ENCODE measurements around the gene AGO3. TPM values are rescaled to one million over a fixed set of nuclear protein-coding genes. Genes with fewer than 3 reads are reported as not detected.

Gene AGO3
- total RNA-seq, 1 experiment from 2014 or later = 15.7 TPM

GRCh38 chr1:36051821-36052220, 120.9 kb downstream of the AGO3 start:
- Histone ChIP-seq H3K36me3 (peaks cover 6% of the 10 kb centered on the region), H3K27me3 (replicated peaks) (no peaks in the 10 kb centered on the region), H3K4me3 (no peak overlapping the region), H3K4me1 (replicated peaks) (no peaks in the 10 kb centered on the region), H3K27ac (no peak overlapping the region), H3K9me3 (replicated peaks) (no peaks in the 10 kb centered on the region)
- DNase-seq (ENCODE audit: low read depth in 1 of 2, low spot score in 2 of 2) = no peak

- H3K27ac ChIP-seq = no peak overlapping the region
- H3K4me1 ChIP-seq (replicated peaks) = no peaks in the 10 kb centered on the region
- H3K36me3 ChIP-seq = peaks cover 6% of the 10 kb centered on the region
- DNase-seq (ENCODE audit: low read depth in 1 of 2, low spot score in 2 of 2) = no peak
- no peaks in the 10 kb centered on the region for H3K27me3 ChIP-seq (replicated peaks)
- H3K4me3 ChIP-seq = no peak overlapping the region
- no peaks in the 10 kb centered on the region for H3K9me3 ChIP-seq (replicated peaks)
Measured at GRCh38 chr1:36053978-36054377, 123.1 kb downstream of the AGO3 start.

GRCh38 chr1:36055706-36056105, 124.8 kb downstream of the AGO3 start:
- Histone ChIP-seq H3K27me3 (replicated peaks) (no peaks in the 10 kb centered on the region), H3K9me3 (replicated peaks) (no peaks in the 10 kb centered on the region), H3K27ac (no peak overlapping the region), H3K36me3 (peaks cover 6% of the 10 kb centered on the region), H3K4me3 (no peak overlapping the region), H3K4me1 (replicated peaks) (no peaks in the 10 kb centered on the region)
- no peak for DNase-seq (ENCODE audit: low read depth in 1 of 2, low spot score in 2 of 2)

- no peaks in the 10 kb centered on the region for H3K4me1 ChIP-seq (replicated peaks)
- no peaks in the 10 kb centered on the region for H3K36me3 ChIP-seq
- no peak for DNase-seq (ENCODE audit: low read depth in 1 of 2, low spot score in 2 of 2)
- H3K9me3 ChIP-seq (replicated peaks) = no peaks in the 10 kb centered on the region
- H3K27me3 ChIP-seq (replicated peaks) = no peaks in the 10 kb centered on the region
- H3K4me3 ChIP-seq = no peak overlapping the region
- no peak overlapping the region for H3K27ac ChIP-seq
Measured at GRCh38 chr1:36062315-36062714, 131.4 kb downstream of the AGO3 start.

GRCh38 chr1:36067871-36068270, 137.0 kb downstream of the AGO3 start:
- no peaks in the 10 kb centered on the region for H3K27me3 ChIP-seq (replicated peaks)
- H3K27ac ChIP-seq = no peak overlapping the region
- no peaks in the 10 kb centered on the region for H3K4me1 ChIP-seq (replicated peaks)
- no peak for DNase-seq (ENCODE audit: low read depth in 1 of 2, low spot score in 2 of 2)
- no peak overlapping the region for H3K4me3 ChIP-seq
- H3K36me3 ChIP-seq = no peaks in the 10 kb centered on the region
- H3K9me3 ChIP-seq (replicated peaks) = no peaks in the 10 kb centered on the region

- no peak overlapping the region for H3K4me3 ChIP-seq
- H3K27ac ChIP-seq = no peak overlapping the region
- no peaks in the 10 kb centered on the region for H3K4me1 ChIP-seq (replicated peaks)
- no peaks in the 10 kb centered on the region for H3K36me3 ChIP-seq
- no peaks in the 10 kb centered on the region for H3K9me3 ChIP-seq (replicated peaks)
- no peak for DNase-seq (ENCODE audit: low read depth in 1 of 2, low spot score in 2 of 2)
- no peaks in the 10 kb centered on the region for H3K27me3 ChIP-seq (replicated peaks)
Measured at GRCh38 chr1:36068866-36069265, 138.0 kb downstream of the AGO3 start.

GRCh38 chr1:36070349-36070748, 139.4 kb downstream of the AGO3 start:
- no peak overlapping the region for H3K27ac ChIP-seq
- H3K4me3 ChIP-seq = no peak overlapping the region

GRCh38 chr1:36076979-36077573, 146.2 kb downstream of the AGO3 start:
- no peak for DNase-seq (ENCODE audit: low read depth in 1 of 2, low spot score in 2 of 2)
- Histone ChIP-seq H3K4me3 (no peak overlapping the region), H3K27ac (no peak overlapping the region), H3K9me3 (replicated peaks) (no peaks in the 10 kb centered on the region), H3K27me3 (replicated peaks) (no peaks in the 10 kb centered on the region), H3K36me3 (no peaks in the 10 kb centered on the region), H3K4me1 (replicated peaks) (no peaks in the 10 kb centered on the region)

More at GRCh38 chr1:36070349-36070748, 139.4 kb downstream of the AGO3 start:
- no peaks in the 10 kb centered on the region for H3K36me3 ChIP-seq
- no peaks in the 10 kb centered on the region for H3K27me3 ChIP-seq (replicated peaks)
- no peaks in the 10 kb centered on the region for H3K4me1 ChIP-seq (replicated peaks)
- no peaks in the 10 kb centered on the region for H3K9me3 ChIP-seq (replicated peaks)
- no peak for DNase-seq (ENCODE audit: low read depth in 1 of 2, low spot score in 2 of 2)

GRCh38 chr1:36080236-36080635, 149.3 kb downstream of the AGO3 start:
- Histone ChIP-seq H3K36me3 (no peaks in the 10 kb centered on the region), H3K4me3 (no peak overlapping the region), H3K4me1 (replicated peaks) (no peaks in the 10 kb centered on the region), H3K9me3 (replicated peaks) (no peaks in the 10 kb centered on the region), H3K27ac (no peak overlapping the region), H3K27me3 (replicated peaks) (no peaks in the 10 kb centered on the region; the same call in 1 of the 2 replicates)
- no peak for DNase-seq (ENCODE audit: low read depth in 1 of 2, low spot score in 2 of 2)

- H3K9me3 ChIP-seq (replicated peaks) = no peaks in the 10 kb centered on the region
- H3K4me1 ChIP-seq (replicated peaks) = no peaks in the 10 kb centered on the region
- no peak overlapping the region for H3K4me3 ChIP-seq
- no peaks in the 10 kb centered on the region for H3K36me3 ChIP-seq
- no peak for DNase-seq (ENCODE audit: low read depth in 1 of 2, low spot score in 2 of 2)
- H3K27ac ChIP-seq = no peak overlapping the region
- H3K27me3 ChIP-seq (replicated peaks) = no peaks in the 10 kb centered on the region; the same call in 1 of the 2 replicates
Measured at GRCh38 chr1:36080801-36081200, 149.9 kb downstream of the AGO3 start.

GRCh38 chr1:36081926-36082485, 151.1 kb downstream of the AGO3 start:
- Histone ChIP-seq H3K27me3 (replicated peaks) (no peaks in the 10 kb centered on the region; the same call in 1 of the 2 replicates), H3K9me3 (replicated peaks) (no peaks in the 10 kb centered on the region), H3K36me3 (no peaks in the 10 kb centered on the region), H3K27ac (no peak overlapping the region), H3K4me3 (no peak overlapping the region), H3K4me1 (replicated peaks) (no peaks in the 10 kb centered on the region)
- no peak for DNase-seq (ENCODE audit: low read depth in 1 of 2, low spot score in 2 of 2)

GRCh38 chr1:36083219-36083618, 152.3 kb downstream of the AGO3 start:
- peaks cover 2% of the 10 kb centered on the region for H3K4me1 ChIP-seq (replicated peaks)
- H3K36me3 ChIP-seq = no peaks in the 10 kb centered on the region; the same call in 1 of the 2 replicates
- DNase-seq (ENCODE audit: low read depth in 1 of 2, low spot score in 2 of 2) = no peak
- no peaks in the 10 kb centered on the region for H3K9me3 ChIP-seq (replicated peaks)
- H3K4me3 ChIP-seq = no peak overlapping the region
- no peak overlapping the region for H3K27ac ChIP-seq
- H3K27me3 ChIP-seq (replicated peaks) = no peaks in the 10 kb centered on the region; the same call in 1 of the 2 replicates

GRCh38 chr1:36083635-36084496, 153.0 kb downstream of the AGO3 start, which contains the start of gene TEKT2:
TEKT2 (plus strand) TSS chr1:36084094; CDS start chr1:36084922, 828 bp downstream.
- no peaks in the 10 kb centered on the region; the same call in 1 of the 2 replicates for H3K27me3 ChIP-seq (replicated peaks)
- no peak for DNase-seq (ENCODE audit: low read depth in 1 of 2, low spot score in 2 of 2)
- no peaks in the 10 kb centered on the region for H3K9me3 ChIP-seq (replicated peaks)
- H3K27ac ChIP-seq = no peak within 1 kb of the TSS
- peaks cover 5% of the 10 kb centered on the region for H3K4me1 ChIP-seq (replicated peaks)
- no peak within 1 kb of the TSS for H3K4me3 ChIP-seq
- H3K36me3 ChIP-seq = peaks cover 5% of the 10 kb centered on the region
